Measurements from ENCODE around the gene SMPD1.

DNA sequence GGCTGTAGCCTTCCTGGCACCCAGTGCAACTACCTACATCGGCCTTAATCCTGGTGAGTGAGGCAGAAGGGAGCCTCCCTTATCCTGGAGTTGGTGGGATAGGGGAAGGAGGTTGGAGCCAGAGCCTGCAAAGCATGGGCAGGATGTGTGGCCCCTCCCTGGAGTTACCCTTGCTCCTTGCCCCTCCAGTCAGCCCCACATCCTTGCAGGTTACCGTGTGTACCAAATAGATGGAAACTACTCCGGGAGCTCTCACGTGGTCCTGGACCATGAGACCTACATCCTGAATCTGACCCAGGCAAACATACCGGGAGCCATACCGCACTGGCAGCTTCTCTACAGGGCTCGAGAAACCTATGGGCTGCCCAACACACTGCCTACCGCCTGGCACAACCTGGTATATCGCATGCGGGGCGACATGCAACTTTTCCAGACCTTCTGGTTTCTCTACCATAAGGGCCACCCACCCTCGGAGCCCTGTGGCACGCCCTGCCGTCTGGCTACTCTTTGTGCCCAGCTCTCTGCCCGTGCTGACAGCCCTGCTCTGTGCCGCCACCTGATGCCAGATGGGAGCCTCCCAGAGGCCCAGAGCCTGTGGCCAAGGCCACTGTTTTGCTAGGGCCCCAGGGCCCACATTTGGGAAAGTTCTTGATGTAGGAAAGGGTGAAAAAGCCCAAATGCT is 3.9 kb downstream of the SMPD1 start:
- TF ChIP-seq, protein P1, sequence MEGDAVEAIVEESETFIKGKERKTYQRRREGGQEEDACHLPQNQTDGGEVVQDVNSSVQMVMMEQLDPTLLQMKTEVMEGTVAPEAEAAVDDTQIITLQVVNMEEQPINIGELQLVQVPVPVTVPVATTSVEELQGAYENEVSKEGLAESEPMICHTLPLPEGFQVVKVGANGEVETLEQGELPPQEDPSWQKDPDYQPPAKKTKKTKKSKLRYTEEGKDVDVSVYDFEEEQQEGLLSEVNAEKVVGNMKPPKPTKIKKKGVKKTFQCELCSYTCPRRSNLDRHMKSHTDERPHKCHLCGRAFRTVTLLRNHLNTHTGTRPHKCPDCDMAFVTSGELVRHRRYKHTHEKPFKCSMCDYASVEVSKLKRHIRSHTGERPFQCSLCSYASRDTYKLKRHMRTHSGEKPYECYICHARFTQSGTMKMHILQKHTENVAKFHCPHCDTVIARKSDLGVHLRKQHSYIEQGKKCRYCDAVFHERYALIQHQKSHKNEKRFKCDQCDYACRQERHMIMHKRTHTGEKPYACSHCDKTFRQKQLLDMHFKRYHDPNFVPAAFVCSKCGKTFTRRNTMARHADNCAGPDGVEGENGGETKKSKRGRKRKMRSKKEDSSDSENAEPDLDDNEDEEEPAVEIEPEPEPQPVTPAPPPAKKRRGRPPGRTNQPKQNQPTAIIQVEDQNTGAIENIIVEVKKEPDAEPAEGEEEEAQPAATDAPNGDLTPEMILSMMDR (IDR thresholded peaks at IDR 0.05 in 2 of 3, conservative IDR thresholded peaks at IDR 0.05 in 1 of 3; ENCODE audit: borderline replicate concordance in 1 of 3, insufficient read depth in 1 of 3, low read depth in 2 of 3, low read length in 2 of 3), result no peak
- TF ChIP-seq POLR2AphosphoS5 (IDR thresholded peaks at IDR 0.05; ENCODE audit: low read depth, low read length) (no peak), ZNF274 (IDR thresholded peaks at IDR 0.05; ENCODE audit: low read depth, low read length) (no peak), EZH2 (IDR thresholded peaks at IDR 0.05) (no peak), EZH2phosphoT487 (IDR thresholded peaks at IDR 0.05; ENCODE audit: borderline replicate concordance) (no peak), YY1 (IDR thresholded peaks at IDR 0.05; ENCODE audit: extremely low read depth, insufficient replicate concordance, low read depth, low read length) (no peak)
- TF ChIP-seq, protein P2, sequence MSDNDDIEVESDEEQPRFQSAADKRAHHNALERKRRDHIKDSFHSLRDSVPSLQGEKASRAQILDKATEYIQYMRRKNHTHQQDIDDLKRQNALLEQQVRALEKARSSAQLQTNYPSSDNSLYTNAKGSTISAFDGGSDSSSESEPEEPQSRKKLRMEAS (IDR thresholded peaks at IDR 0.05), result no peak
- TF ChIP-seq, protein P3, sequence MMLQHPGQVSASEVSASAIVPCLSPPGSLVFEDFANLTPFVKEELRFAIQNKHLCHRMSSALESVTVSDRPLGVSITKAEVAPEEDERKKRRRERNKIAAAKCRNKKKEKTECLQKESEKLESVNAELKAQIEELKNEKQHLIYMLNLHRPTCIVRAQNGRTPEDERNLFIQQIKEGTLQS (IDR thresholded peaks at IDR 0.05), result no peak

Data from HCT116 (cell line).